Subcutaneous adipose tissue (tissue), 4 donors: ENCODE data around the gene AMH. TPM values are rescaled to one million over a fixed set of nuclear protein-coding genes. Genes with fewer than 3 reads are reported as not detected.

Source experiments
- total RNA-seq, 4 donors: library from RNA; depleted of rRNA; stranded (reverse); fragments of >200 nt; gene quantifications; one replicate each; pipeline ENCODE4 v1.1.0, GENCODE V29; 2016
- TF ChIP-seq, protein P1 (sequence below): fragments of 450-650 bp; IDR thresholded peaks from one replicate; pipeline ENCODE4 v1.5.1; 2016; ENCODE audit warnings: low read depth, mild to moderate bottlenecking, control low read depth, antibody characterized with exemption, moderate library complexity

Gene AMH
- total RNA-seq, 4 donors from 2014 or later: 0.34 TPM; not detected in 3

- TF ChIP-seq, protein P1, sequence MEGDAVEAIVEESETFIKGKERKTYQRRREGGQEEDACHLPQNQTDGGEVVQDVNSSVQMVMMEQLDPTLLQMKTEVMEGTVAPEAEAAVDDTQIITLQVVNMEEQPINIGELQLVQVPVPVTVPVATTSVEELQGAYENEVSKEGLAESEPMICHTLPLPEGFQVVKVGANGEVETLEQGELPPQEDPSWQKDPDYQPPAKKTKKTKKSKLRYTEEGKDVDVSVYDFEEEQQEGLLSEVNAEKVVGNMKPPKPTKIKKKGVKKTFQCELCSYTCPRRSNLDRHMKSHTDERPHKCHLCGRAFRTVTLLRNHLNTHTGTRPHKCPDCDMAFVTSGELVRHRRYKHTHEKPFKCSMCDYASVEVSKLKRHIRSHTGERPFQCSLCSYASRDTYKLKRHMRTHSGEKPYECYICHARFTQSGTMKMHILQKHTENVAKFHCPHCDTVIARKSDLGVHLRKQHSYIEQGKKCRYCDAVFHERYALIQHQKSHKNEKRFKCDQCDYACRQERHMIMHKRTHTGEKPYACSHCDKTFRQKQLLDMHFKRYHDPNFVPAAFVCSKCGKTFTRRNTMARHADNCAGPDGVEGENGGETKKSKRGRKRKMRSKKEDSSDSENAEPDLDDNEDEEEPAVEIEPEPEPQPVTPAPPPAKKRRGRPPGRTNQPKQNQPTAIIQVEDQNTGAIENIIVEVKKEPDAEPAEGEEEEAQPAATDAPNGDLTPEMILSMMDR: no peak
Measured at GRCh38 chr19:2261438-2262172, 12.5 kb downstream of the AMH start.

DNA sequence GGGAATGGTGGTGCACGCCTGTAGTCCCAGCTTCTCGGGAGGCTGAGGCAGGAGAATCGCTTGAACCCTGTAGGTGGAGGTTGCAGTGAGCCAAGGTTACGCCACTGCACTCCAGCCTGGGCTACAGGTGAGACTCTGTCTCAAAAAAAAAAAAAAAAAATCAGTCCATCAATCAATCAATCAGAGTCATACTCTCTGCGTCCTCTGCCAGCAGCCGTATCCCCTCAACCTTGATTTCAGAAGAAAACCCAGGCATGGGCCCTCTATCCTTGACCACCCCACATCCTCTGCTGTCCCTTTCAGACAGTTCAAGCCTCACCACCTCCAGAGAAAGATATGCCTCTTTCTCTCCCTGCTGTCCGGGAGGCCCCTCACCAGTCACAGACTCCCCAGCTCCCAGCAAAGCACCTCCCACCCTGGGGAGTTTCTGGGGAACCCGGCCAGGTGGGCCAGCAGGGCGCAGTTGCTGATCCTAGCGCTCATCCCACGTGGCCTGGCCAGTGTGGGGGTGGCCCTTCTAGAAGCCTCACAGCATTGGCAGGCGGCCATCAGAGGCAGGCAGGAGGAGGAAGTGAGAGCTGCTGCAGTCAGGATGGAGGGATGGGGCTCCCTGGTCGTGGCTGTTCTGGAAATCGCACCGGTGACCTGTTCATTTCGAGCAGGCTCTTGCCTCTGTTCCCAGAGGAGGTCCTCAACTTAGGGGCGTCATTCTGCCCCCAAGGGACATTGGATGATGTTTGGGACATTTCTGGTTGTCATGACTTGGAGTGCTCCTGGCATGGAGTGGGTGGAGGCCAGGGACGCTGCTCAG, 17.3 kb downstream of the AMH start:
- TF ChIP-seq, protein P1: no peak

DNA sequence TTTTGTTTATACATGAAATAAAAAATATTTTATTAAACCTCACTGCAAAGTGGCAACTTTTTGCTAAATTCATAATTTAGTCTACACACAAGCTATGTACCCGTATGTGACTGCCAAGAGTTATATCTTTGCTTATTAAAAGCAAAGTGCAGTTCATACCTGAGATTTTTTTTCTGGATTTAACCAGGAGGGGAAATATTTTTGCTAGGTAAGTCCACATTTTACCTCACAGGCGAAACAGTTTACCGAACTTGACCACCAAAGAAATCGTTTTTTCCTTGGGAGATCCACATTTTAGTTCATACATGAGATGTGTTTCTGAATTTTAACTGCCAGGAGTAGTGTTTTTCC, 19.3 kb downstream of the AMH start:
- TF ChIP-seq, protein P1: no peak

GRCh38 chr19:2268861-2269243, 19.7 kb downstream of the AMH start:
- TF ChIP-seq, protein P1: no peak

DNA sequence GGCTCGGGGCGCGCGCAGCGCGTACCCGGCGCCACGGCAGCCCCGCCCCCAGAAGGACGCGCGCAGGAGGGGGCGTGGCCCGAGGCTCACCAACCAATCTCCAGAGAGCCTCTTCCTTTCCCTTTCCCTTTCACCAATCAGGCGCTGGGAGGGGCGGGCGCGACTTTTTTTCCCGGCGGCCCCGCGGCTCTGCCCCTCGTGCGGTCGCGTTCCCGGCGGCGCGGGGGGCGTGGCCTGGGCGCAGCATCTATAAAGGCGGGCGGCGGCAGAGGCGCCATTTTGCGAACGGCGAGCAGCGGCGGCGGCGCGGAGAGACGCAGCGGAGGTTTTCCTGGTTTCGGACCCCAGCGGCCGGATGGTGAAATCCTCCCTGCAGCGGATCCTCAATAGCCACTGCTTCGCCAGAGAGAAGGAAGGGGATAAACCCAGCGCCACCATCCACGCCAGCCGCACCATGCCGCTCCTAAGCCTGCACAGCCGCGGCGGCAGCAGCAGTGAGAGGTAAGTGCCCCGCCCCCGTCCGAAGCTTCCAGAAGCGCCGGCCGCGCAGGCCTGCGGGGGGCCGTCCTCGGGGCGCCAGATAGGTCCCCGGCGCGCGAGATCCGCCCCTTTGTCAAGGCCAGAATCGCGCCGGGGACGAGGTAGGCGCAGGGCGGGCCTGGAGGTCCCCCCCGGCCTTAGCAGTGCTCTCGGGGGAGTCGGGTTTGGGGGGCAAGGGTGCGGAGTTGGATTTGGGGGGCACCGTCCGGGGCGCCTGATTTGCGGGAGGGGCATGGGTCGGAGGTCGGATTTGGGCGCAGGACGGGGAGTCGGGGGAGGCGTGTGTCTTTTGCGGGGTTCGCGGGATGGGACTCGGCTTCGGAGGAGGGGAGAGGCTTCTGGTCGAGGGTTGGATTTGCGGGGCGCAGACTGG, 20.4 kb downstream of the AMH start:
- TF ChIP-seq, protein P1: no peak

DNA sequence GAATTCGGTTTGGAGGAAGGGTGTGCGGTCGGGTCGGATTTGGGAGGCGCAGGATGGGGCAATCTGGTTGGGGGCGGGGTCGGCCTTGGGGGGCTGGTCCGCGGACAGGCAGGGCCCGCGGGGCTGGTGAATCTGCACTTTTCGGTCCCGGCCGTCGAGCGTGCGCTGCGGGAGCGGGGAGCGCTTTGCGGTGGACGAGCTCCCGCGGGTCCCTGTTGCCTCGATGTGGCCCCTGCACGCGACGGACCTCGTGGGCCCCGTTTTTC, 21.0 kb downstream of the AMH start:
- TF ChIP-seq, protein P1: no peak
